ENCODE data around the gene SLC25A30.
A peak's percentile ranks its signal among the peaks of the same experiment; 100 is the strongest.

The SLC25A30 gene

DNA sequence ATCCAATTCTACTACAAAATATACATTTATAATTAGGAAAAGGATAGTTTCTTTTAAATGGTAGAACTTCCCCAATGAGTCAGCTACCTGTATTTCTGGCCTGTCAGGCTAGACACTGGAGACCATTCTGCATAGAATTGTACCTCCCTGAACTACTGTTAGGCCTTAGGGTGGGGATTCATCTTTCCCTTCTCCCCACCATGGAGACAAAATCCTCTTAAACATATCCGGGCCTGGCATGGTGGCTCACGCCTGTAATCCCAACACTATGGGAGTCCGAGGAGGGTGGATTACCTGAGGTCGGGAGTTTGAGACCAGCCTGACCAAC, 52.7 kb downstream of the SLC25A30 start:
- TF ChIP-seq, protein P1, sequence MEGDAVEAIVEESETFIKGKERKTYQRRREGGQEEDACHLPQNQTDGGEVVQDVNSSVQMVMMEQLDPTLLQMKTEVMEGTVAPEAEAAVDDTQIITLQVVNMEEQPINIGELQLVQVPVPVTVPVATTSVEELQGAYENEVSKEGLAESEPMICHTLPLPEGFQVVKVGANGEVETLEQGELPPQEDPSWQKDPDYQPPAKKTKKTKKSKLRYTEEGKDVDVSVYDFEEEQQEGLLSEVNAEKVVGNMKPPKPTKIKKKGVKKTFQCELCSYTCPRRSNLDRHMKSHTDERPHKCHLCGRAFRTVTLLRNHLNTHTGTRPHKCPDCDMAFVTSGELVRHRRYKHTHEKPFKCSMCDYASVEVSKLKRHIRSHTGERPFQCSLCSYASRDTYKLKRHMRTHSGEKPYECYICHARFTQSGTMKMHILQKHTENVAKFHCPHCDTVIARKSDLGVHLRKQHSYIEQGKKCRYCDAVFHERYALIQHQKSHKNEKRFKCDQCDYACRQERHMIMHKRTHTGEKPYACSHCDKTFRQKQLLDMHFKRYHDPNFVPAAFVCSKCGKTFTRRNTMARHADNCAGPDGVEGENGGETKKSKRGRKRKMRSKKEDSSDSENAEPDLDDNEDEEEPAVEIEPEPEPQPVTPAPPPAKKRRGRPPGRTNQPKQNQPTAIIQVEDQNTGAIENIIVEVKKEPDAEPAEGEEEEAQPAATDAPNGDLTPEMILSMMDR (IDR thresholded peaks at IDR 0.05; ENCODE audit: low read length, missing control alignments), result no peak
- no peak overlapping the region for H3K4me3 ChIP-seq (replicated peaks; ENCODE audit: low read depth, low read length)
- no peak for DNase-seq (ENCODE audit: low read depth)

DNA sequence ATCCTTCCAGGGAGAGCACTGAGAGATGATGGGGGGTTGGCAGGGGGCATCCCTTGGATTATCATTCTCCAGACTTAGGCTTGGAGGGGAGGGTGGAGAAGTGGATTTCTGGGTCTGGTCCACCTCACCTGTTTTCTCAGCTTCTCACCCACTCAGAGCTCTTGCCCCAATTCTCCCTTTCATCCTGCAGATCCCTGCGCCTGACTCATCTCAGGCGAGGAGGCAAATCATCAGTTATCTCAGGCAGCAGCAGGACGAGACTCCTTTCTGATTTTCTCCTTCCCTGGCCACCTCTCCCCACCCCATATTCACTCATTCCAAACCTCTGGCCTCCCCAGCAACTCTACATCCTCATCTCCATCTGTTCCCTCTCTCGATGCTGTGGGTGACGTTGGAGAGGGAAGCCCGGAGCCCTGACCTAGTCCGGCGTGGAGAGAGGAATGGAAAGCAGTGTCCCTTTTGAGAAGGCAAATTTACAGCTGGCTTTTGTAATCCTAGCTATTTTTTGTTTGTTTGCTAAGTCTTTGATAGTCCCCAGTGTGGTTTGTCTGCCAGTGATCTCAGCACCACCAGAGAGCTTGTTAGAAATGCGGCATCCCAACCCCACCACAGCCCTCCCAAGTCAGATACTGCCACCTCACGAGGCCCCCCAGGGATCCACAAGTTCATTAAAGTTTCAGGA, 53.2 kb downstream of the SLC25A30 start:
- TF ChIP-seq, protein P1 (IDR thresholded peaks at IDR 0.05; ENCODE audit: low read length, missing control alignments), result no peak
- no peak for DNase-seq (ENCODE audit: low read depth)
- H3K4me3 ChIP-seq (replicated peaks; ENCODE audit: low read depth, low read length), result no peak overlapping the region

DNA sequence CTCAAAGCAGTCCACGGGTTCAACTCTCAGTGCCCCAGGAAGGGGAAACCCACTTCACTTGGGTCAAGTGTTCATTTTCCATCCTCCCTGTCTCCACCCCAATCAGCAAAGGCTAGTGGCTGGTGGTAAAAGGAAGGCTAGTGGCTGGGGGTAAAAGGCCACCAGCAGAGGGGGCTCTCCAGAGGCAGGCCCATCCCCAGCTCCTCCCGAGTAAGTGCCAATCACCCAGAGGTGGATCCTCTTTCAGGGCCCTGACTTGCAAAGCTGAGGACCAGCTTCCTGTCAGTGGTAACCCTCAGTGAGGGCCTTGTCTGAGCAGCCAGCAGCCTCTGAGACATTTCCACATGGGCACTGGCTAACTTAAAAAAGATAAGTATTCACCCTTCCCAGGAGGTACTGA, 55.2 kb downstream of the SLC25A30 start:
- TF ChIP-seq, protein P1 (IDR thresholded peaks at IDR 0.05; ENCODE audit: low read length, missing control alignments), result no peak
- no peak for DNase-seq (ENCODE audit: low read depth)
- no peak overlapping the region for H3K4me3 ChIP-seq (replicated peaks; ENCODE audit: low read depth, low read length)

DNA sequence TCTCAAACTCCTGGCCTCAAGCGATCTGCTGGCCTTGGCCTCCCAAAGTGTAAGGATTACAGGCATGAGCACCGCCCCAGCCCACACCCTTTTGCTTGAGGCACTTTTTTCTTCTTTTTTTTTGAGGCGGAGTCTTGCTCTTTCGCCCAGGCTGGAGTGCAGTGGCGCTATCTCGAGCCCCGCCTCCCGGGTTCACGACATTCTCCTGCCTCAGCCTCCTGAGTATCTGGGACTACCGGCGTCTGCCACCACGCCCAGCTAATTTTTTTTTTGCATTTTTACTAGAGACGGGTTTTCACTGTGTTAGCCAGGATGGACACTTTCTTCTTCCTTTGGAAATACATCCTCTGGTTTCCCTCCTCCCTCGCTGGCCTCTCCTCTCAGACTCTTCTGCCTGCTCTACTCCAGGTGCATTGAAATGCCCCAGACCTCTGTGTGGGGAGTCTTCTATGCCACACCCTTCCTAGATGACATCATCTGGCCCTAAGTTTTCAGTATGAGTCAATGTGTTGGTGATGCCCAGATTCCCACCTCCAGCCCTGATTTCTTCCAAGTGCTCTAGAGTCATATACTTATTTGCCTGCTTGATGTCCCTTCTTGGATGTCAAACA, 56.5 kb downstream of the SLC25A30 start:
- TF ChIP-seq, protein P1 (IDR thresholded peaks at IDR 0.05; ENCODE audit: low read length, missing control alignments), result no peak
- peak; percentile 38 for DNase-seq (ENCODE audit: low read depth)
- H3K4me3 ChIP-seq (replicated peaks; ENCODE audit: low read depth, low read length), result no peak overlapping the region

DNA sequence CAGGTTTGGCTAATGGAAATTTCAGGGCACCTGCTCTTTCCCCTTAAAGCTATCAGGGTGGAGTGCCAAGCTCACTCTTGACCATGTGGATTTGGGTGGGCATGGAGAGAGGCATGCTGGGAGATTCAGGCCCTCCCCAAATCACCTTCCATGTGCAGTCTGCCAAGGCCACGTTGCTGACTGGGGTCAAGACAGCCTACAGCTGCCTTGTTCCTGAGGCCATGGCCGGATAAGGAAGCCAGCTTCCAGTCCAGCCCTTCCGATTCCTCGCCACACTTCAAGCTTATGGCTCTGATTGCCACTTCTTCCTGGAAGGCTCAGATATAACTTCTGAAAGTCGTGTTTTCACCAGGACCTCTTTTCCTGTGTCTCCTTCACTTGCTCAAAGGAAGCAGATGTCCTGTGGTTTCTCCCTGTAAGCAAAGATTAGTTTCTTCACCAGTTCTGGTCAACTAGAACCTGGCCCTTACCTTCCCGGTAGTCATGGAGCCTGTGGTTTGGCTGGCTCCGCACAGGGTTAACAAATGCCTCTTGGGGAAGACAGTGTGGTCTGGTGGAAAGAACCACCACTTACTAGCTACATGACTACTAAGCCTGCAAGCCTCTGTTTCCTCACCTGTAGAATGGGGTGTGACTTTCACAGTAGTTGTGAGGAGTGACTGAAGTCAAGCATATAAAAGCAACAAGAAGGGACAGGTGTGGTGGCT, 61.1 kb downstream of the SLC25A30 start:
- no peak for DNase-seq (ENCODE audit: low read depth)
- no peak overlapping the region for H3K4me3 ChIP-seq (replicated peaks; ENCODE audit: low read depth, low read length)
- TF ChIP-seq, protein P1 (IDR thresholded peaks at IDR 0.05; ENCODE audit: low read length, missing control alignments), result no peak

DNA sequence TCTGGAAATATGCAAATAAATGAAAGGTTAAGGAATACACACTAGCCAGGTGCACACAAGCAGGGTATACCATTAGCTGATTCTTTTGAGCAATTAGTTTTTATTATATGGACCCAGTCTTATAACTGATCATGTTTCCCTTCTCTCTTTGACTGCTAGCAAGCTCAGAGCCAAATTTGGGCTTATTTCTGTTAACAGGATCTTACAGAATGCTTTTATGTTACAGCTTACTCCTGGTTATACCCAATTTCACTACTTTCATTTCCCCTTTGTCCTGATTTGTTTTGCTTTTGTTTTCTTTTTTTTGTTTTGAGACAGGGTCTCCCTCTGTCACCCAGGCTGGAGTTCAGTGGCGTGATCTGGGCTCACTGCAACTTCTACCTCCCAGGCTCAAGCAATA, 64.3 kb downstream of the SLC25A30 start:
- TF ChIP-seq, protein P1 (IDR thresholded peaks at IDR 0.05; ENCODE audit: low read length, missing control alignments), result no peak
- no peak for DNase-seq (ENCODE audit: low read depth)
- no peak overlapping the region for H3K4me3 ChIP-seq (replicated peaks; ENCODE audit: low read depth, low read length)
